GM23338 (cell line): ENCODE data around the gene IFI44L.

Source experiments
- EZH2 ChIP-seq: fragments of 200-600 bp; sonication (generic); IDR thresholded peaks from one replicate; pipeline ENCODE4 v1.8.0; 2017; ENCODE audit warnings: antibody characterized with exemption, mild to moderate bottlenecking, low read depth; ENCODE audit not compliant: unreplicated experiment
- EZH2phosphoT487 ChIP-seq: fragments of 200-600 bp; sonication (generic); IDR thresholded peaks from one replicate; pipeline ENCODE4 v1.8.1; 2018; ENCODE audit warnings: antibody characterized with exemption; ENCODE audit not compliant: unreplicated experiment
- POLR2AphosphoS5 ChIP-seq: IDR thresholded peaks from 2 replicates; pipeline ENCODE4 v1.6.1; 2016; ENCODE audit warnings: antibody characterized with exemption, low read depth
- TF ChIP-seq, protein P1 (sequence below), 2 experiments: fragments of 200-600 bp in 1 of 2; sonication (generic) in 1 of 2; conservative IDR thresholded peaks; 2 replicates each; pipeline versions ENCODE4 v1.5.1 to v1.6.1; 2016 to 2017; ENCODE audit warnings: antibody characterized with exemption in 2 of 2, low read depth in 2 of 2, mild to moderate bottlenecking in 2 of 2, moderate library complexity in 1 of 2

DNA sequence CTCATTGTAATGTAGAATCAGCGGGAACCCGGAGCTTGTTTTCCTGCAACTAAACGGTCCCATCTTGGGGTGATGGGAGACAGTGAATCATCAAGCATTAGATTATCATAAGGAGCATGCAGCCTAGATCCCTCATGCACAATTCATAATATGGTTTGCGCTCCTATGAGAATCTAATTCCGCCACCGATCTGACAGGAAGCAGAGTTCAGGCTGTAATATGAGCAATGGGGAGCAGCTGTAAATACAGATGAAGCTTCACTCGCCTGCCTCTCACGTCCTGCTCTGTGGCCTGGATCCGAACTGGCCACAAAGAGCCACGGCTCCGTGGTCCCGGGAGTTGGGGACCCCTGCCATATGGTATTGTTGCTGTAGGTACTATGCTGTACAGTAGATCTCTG lies 31.0 kb downstream of the IFI44L start:
- TF ChIP-seq, protein P1, sequence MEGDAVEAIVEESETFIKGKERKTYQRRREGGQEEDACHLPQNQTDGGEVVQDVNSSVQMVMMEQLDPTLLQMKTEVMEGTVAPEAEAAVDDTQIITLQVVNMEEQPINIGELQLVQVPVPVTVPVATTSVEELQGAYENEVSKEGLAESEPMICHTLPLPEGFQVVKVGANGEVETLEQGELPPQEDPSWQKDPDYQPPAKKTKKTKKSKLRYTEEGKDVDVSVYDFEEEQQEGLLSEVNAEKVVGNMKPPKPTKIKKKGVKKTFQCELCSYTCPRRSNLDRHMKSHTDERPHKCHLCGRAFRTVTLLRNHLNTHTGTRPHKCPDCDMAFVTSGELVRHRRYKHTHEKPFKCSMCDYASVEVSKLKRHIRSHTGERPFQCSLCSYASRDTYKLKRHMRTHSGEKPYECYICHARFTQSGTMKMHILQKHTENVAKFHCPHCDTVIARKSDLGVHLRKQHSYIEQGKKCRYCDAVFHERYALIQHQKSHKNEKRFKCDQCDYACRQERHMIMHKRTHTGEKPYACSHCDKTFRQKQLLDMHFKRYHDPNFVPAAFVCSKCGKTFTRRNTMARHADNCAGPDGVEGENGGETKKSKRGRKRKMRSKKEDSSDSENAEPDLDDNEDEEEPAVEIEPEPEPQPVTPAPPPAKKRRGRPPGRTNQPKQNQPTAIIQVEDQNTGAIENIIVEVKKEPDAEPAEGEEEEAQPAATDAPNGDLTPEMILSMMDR (conservative IDR thresholded peaks at IDR 0.05; ENCODE audit: low read depth in 2 of 2): no peak
- no peak for TF ChIP-seq EZH2
- no peak for TF ChIP-seq POLR2AphosphoS5
- no peak for TF ChIP-seq EZH2phosphoT487
